Measurements from ENCODE around the gene VPS13D.
"Not testable (repeated sequence)": the region's sequence is repeated elsewhere in the genome, so short reads cannot be mapped to it uniquely, and the experiment has no call there.

VPS13D gene

GRCh38 chr1:12519693-12520364 lies 290.0 kb downstream of the VPS13D start:
- no peak for DNase-seq (ENCODE audit: low read depth)

GRCh38 chr1:12521096-12521495 lies 291.3 kb downstream of the VPS13D start:
- DNase-seq (ENCODE audit: low read depth): no peak

GRCh38 chr1:12522780-12523179 lies 292.9 kb downstream of the VPS13D start:
- DNase-seq (ENCODE audit: low read depth): not testable (repeated sequence)

GRCh38 chr1:12524266-12524665 lies 294.4 kb downstream of the VPS13D start:
- no peak for DNase-seq (ENCODE audit: low read depth)

GRCh38 chr1:12525311-12526181 lies 295.7 kb downstream of the VPS13D start:
- DNase-seq (ENCODE audit: low read depth): no peak

- no peak for DNase-seq (ENCODE audit: low read depth)
Observed at GRCh38 chr1:12527564-12527963, 297.7 kb downstream of the VPS13D start.

- no peak for DNase-seq (ENCODE audit: low read depth)
Observed at GRCh38 chr1:12528021-12528852, 298.4 kb downstream of the VPS13D start.

- DNase-seq (ENCODE audit: low read depth): no peak
Observed at GRCh38 chr1:12529640-12530174, 299.9 kb downstream of the VPS13D start.

GRCh38 chr1:12530462-12531178 lies 300.8 kb downstream of the VPS13D start:
- DNase-seq (ENCODE audit: low read depth): no peak

- DNase-seq (ENCODE audit: low read depth): no peak
Observed at GRCh38 chr1:12531179-12531499, 301.3 kb downstream of the VPS13D start.

GRCh38 chr1:12532405-12533315 lies 302.8 kb downstream of the VPS13D start:
- DNase-seq (ENCODE audit: low read depth): no peak

GRCh38 chr1:12536023-12536639 lies 306.3 kb downstream of the VPS13D start:
- no peak for DNase-seq (ENCODE audit: low read depth)

- DNase-seq (ENCODE audit: low read depth): no peak
Observed at GRCh38 chr1:12537294-12537693, 307.5 kb downstream of the VPS13D start.

- no peak for DNase-seq (ENCODE audit: low read depth)
Observed at GRCh38 chr1:12537906-12538461, 308.2 kb downstream of the VPS13D start.

GRCh38 chr1:12538536-12538935 lies 308.7 kb downstream of the VPS13D start:
- DNase-seq (ENCODE audit: low read depth): not testable (repeated sequence)

- no peak for DNase-seq (ENCODE audit: low read depth)
Observed at GRCh38 chr1:12539320-12539704, 309.5 kb downstream of the VPS13D start.

GRCh38 chr1:12539705-12540579 lies 310.1 kb downstream of the VPS13D start:
- DNase-seq (ENCODE audit: low read depth): no peak

GRCh38 chr1:12540580-12541273 lies 310.9 kb downstream of the VPS13D start:
- DNase-seq (ENCODE audit: low read depth): no peak

All from HS-5 (cell line).